Measurements from ENCODE around the gene ESM1.

Gene ESM1

GRCh38 chr5:54969856-54970828 is 15.3 kb downstream of the ESM1 start:
- no peak for DNase-seq (ENCODE audit: low read depth, low spot score)
- CTCF ChIA-PET = interaction anchor here (0.6 to 3.0 kb wide), 9 partner anchors 11 to 200 kb away, joined by 3 to 15 read pairs (median 5); partner anchors contain the start of genes ESM1 and GPX8
- POLR2A ChIA-PET = no interaction called here
- TF ChIP-seq CTCF (IDR thresholded peaks at IDR 0.05; ENCODE audit: insufficient read depth, low read length, missing control alignments) = no peak
- H3K4me3 ChIP-seq (ENCODE audit: low read depth, low read length) = no peak overlapping the region

GRCh38 chr5:54969242-54969641 is 16.2 kb downstream of the ESM1 start:
- ChIA-PET CTCF (interaction anchor here (0.7 to 2.6 kb wide), 4 partner anchors 10 to 25 kb away, joined by 3 to 13 read pairs (median 4); no protein-coding TSS in a partner anchor), POLR2A (no interaction called here)
- no peak overlapping the region for H3K4me3 ChIP-seq (ENCODE audit: low read depth, low read length)
- TF ChIP-seq CTCF (IDR thresholded peaks at IDR 0.05; ENCODE audit: insufficient read depth, low read length, missing control alignments) = no peak
- DNase-seq (ENCODE audit: low read depth, low spot score) = no peak

GRCh38 chr5:54965806-54966205 is 19.6 kb downstream of the ESM1 start:
- ChIA-PET CTCF (interaction anchor here (1.4 to 2.1 kb wide), 2 partner anchors 18 to 22 kb away, joined by 4 to 20 read pairs; no protein-coding TSS in a partner anchor), POLR2A (interaction anchor here (0.9 kb wide), 1 partner anchor 55 kb away, joined by 3 read pairs; no protein-coding TSS in a partner anchor)
- no peak for TF ChIP-seq CTCF (IDR thresholded peaks at IDR 0.05; ENCODE audit: insufficient read depth, low read length, missing control alignments)
- H3K4me3 ChIP-seq (ENCODE audit: low read depth, low read length) = no peak overlapping the region
- DNase-seq (ENCODE audit: low read depth, low spot score) = no peak

GRCh38 chr5:54964405-54964804 is 21.0 kb downstream of the ESM1 start:
- POLR2A ChIA-PET = no interaction called here
- DNase-seq (ENCODE audit: low read depth, low spot score) = no peak
- TF ChIP-seq CTCF (IDR thresholded peaks at IDR 0.05; ENCODE audit: insufficient read depth, low read length, missing control alignments) = no peak
- H3K4me3 ChIP-seq (ENCODE audit: low read depth, low read length) = no peak overlapping the region
- CTCF ChIA-PET = interaction anchor here (1.2 to 2.1 kb wide), 8 partner anchors 9 to 721 kb away, joined by 3 to 20 read pairs (median 4); no protein-coding TSS in a partner anchor

- DNase-seq (ENCODE audit: low read depth, low spot score) = no peak
- TF ChIP-seq CTCF (IDR thresholded peaks at IDR 0.05; ENCODE audit: insufficient read depth, low read length, missing control alignments) = no peak
- ChIA-PET POLR2A (no interaction called here), CTCF (interaction anchor here (0.7 to 9.2 kb wide), 10 partner anchors 9 to 193 kb away, joined by 3 to 124 read pairs (median 4); no protein-coding TSS in a partner anchor)
- H3K4me3 ChIP-seq (ENCODE audit: low read depth, low read length) = no peak overlapping the region
Observed at GRCh38 chr5:54959673-54960418, 25.5 kb downstream of the ESM1 start.
